ENCODE data around the gene PTCH2. TPM values are rescaled to one million over a fixed set of nuclear protein-coding genes. Genes with fewer than 3 reads are reported as not detected.

PTCH2 gene
- total and polyA plus RNA-seq, 2 of the 13 experiments (the other 11 are each of a cell fraction or from before 2014, with no cell fraction given): 0.60 to 1.5 TPM

- TF ChIP-seq DMTF1 (CRISPR knock-in tag; IDR thresholded peaks at IDR 0.05) (no peak), POGK (CRISPR knock-in tag; conservative IDR thresholded peaks at IDR 0.05) (0 out of 2 replicates have a peak, but pooled peaks have one; percentile 4), ATM (IDR thresholded peaks at IDR 0.05; ENCODE audit: borderline replicate concordance) (no peak), MAFF (IDR thresholded peaks at IDR 0.05; ENCODE audit: low read depth, low read length) (no peak), ARHGAP35 (CRISPR knock-in tag; IDR thresholded peaks at IDR 0.05; ENCODE audit: borderline replicate concordance) (no peak), PBX2 (CRISPR knock-in tag; IDR thresholded peaks at IDR 0.05) (no peak), MED13 (CRISPR knock-in tag; IDR thresholded peaks at IDR 0.05) (no peak), ZMAT3 (CRISPR knock-in tag; conservative IDR thresholded peaks at IDR 0.05) (0 out of 2 replicates have a peak, but pooled peaks have one; percentile 0), ZNF441 (CRISPR knock-in tag; IDR thresholded peaks at IDR 0.05; ENCODE audit: borderline replicate concordance) (no peak), ZFP91 (CRISPR knock-in tag; IDR thresholded peaks at IDR 0.05; ENCODE audit: borderline replicate concordance) (peak; percentile 83; the same call in 1 of the 2 replicates), ARNT (IDR thresholded peaks at IDR 0.05) (no peak), CTCF (CRISPR knock-in tag; IDR thresholded peaks at IDR 0.05) (peak; percentile 27; the same call in 1 of the 2 replicates), KLF12 (CRISPR knock-in tag; IDR thresholded peaks at IDR 0.05; ENCODE audit: borderline replicate concordance) (0 out of 2 replicates have a peak, but pooled peaks have one; percentile 28), ZNF766 (CRISPR knock-in tag; IDR thresholded peaks at IDR 0.05; ENCODE audit: borderline replicate concordance) (0 out of 2 replicates have a peak, but pooled peaks have one; percentile 21), DMAP1 (CRISPR knock-in tag; IDR thresholded peaks at IDR 0.05) (no peak), ZNF335 (CRISPR knock-in tag; IDR thresholded peaks at IDR 0.05) (no peak), HNF4A (CRISPR knock-in tag; IDR thresholded peaks at IDR 0.05) (no peak; the same call in 1 of the 2 replicates), MEIS2 (CRISPR knock-in tag; IDR thresholded peaks at IDR 0.05) (0 out of 2 replicates have a peak, but pooled peaks have one; percentile 9), ZNF740 (CRISPR knock-in tag; IDR thresholded peaks at IDR 0.05) (peak; percentile 27; the same call in 1 of the 2 replicates)
Measured at GRCh38 chr1:44820328-44821239, 22.5 kb downstream of the PTCH2 start (continued).

Measured in HepG2 (cell line).